ENCODE measurements around the gene PRG2.

- no peak for TF ChIP-seq CTCF (IDR thresholded peaks at IDR 0.05; ENCODE audit: insufficient read depth, low read length, poor library complexity, severe bottlenecking)
- no peak for TF ChIP-seq EZH2phosphoT487 (conservative IDR thresholded peaks at IDR 0.05; ENCODE audit: low read length)
Observed at GRCh38 chr11:57399221-57399620, 8.8 kb upstream of the PRG2 start.
